Activated T-cell treated with anti-CD3 and anti-CD28 coated beads for 48 hours (primary cell): Measurements from ENCODE around the gene HIBCH.
A peak's percentile ranks its signal among the peaks of the same experiment; 100 is the strongest.
"Not testable (repeated sequence)": the region's sequence is repeated elsewhere in the genome, so short reads cannot be mapped to it uniquely, and the experiment has no call there.

Experiments
- DNase-seq: peaks from one replicate; pipeline ENCODE4 v3.0.0-alpha.2; 2020; ENCODE audit warnings: low read depth

The HIBCH gene

DNA sequence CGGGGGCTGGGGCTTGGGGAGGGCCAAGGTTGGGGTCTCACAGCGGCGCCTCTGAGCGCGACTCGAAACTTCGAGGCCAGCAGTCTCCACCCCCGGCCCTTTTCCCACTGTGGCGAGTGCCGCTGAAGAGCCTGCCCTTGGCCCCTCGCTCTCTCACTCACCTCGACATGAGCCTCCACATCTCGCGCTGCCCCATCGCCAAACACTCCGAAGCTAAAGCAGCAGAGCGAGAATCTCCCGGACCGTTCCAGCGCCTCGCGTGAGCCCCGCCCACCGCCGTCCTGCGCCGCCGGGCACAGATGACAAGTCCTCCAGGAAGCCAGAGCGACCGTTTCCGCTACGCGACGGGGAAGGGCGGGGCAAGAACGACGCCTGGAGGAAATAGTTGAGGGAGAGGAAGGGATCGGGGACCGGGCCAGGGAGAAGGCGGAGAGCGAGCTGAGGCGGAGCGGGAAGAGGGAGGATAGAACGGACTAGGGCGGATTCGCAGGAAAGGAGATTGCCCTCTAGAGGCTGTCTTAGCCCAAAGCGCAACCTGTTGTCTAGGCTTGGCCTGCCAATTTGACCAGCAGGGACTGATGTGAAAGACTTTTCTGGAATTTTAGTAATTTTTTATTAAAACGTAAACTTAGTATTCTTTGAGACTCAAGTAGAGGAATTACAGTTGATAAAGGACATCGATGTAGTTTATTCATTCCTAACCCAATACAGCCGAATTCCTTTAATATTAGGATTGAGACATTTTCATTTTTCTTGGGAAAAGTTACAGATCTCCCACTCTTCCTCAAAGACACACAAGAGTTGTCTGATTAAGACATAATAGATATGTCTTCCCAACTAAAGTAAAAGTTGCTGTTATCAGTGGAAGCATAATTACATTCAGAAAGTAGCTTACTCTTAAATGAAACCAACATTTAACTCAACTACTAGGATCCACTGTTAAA, at the start of gene HIBCH:
Gene HIBCH, minus strand, starts transcription at position 272 of the 944 bp plus-strand sequence. Its CDS starts 76 bp downstream, at position 196.
- peak; percentile 93 for DNase-seq

DNA sequence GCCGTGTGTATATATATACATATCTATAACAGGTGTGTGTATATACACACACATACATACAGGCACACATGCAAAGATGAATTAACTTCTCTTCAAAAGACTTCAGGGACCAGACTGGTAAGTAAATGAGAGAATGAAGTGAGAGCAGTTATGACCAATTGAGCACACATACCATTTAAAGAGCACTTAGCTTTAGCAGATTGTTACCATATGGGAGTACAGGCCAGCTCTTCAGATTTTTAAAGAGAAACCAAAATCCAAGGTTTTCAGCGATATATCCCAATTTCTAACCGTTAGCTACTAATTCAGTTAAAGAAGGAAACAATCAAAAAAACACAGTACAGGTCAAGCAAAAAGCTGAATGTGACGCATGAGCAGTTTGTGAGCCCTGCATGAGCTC, 47.5 kb upstream of the HIBCH start:
- no peak for DNase-seq

- no peak for DNase-seq
Observed at GRCh38 chr2:190366248-190366753, 46.7 kb upstream of the HIBCH start.

DNA sequence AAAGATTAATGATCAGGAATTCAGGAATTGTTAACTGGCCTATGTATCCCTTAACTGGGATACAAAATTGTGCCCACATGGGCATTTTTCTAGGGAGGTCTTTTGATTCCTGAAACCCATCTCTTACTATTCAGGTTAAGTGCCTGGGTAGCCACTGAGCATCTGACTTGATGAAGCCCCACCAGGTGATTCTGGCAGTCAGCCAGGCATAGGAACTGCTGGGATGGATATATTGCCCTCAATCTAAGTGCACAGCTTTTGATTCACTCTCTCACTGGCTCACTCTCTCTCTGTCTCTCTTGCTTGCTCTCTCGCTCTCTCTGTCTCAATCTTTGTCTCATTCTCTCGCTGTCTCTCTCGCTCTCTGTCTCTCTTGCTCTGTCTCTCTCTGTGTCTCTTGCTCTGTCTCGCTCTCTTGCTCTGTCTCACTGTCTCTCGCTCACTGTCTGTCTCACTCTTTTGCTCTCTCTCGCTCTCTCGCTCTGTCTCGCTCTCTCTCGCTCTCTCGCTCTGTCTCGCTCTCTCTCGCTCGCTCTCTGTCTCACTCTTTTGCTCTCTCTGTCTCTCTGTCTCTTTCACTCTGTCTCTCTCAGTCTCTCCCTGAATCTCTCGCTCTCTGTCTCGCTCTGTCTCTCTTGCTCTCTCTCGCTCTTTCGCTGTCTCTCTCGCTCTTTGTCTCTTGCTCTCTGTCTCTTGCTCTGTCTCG, 46.0 kb upstream of the HIBCH start:
- no peak for DNase-seq

DNA sequence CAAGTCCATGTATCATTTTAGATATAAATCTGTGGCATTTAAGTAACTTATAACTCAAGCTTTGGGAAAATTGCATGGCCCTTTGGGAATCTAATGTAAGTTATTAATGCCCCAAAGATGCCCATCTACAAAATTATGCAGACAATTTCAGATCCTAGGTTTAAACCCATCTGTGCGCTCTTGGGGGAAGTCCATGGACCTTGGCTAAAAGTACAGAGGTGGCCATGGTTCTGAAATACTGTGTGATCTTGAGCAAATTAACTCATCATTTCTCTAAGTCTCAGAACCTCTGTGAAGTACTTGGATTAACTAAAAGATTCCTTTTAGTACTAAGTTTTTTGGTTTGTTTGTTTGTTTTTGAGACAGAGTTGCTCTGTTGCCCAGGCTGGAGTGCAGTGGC, 43.3 kb upstream of the HIBCH start:
- DNase-seq = no peak

- no peak for DNase-seq
Observed at GRCh38 chr2:190361572-190361971, 41.9 kb upstream of the HIBCH start.

GRCh38 chr2:190360965-190361364, 41.3 kb upstream of the HIBCH start:
- DNase-seq = no peak

GRCh38 chr2:190360561-190360960, 40.9 kb upstream of the HIBCH start:
- no peak for DNase-seq

- DNase-seq = not testable (repeated sequence)
Observed at GRCh38 chr2:190358655-190359448, 39.2 kb upstream of the HIBCH start.

GRCh38 chr2:190357600-190357999, 38.0 kb upstream of the HIBCH start:
- no peak for DNase-seq

GRCh38 chr2:190355968-190356644, 36.5 kb upstream of the HIBCH start:
- no peak for DNase-seq

GRCh38 chr2:190354003-190354690, 34.5 kb upstream of the HIBCH start:
- no peak for DNase-seq

GRCh38 chr2:190353537-190353899, 33.9 kb upstream of the HIBCH start:
- DNase-seq = no peak

DNA sequence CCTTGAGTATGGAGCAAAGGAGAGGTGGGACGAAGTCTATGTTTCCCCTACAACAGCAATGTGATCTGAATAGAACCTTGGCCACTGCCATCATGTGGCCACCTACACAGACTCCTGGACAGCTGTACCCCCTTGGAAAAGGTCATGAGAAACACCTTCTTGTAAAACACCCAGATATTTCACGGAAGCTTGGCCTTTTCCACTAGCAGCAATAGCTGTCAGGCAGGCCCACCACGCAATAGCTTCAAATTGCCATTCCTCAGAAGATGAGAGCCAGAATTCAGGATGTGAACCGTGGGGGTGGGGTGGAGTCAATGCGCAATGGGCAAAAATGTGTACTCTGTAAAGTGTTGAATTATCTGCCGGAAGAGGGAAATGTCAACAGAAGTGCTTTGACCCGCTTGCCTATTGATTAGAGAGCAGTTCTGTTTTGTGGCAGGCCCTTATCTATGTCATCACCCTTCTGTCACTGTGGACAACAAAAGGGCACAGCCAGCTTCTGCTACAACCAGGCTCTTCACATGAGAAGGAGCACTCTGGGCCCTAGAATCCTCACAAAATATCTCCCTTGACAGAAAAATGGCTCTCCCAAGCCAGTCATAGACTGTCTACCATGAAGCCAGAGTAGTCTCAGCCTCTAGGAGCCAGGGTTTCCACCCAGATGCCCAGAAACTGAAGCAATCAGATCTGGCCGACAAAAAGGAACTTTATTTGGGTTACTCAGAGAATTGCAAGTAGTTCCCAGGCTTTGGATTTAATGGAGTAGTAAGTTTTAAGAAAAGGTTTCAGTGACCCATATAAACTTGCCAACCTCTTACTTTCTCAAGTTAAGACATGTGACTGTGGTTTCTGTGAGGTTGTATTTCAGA, 33.3 kb upstream of the HIBCH start:
- no peak for DNase-seq

GRCh38 chr2:190351955-190352354, 32.3 kb upstream of the HIBCH start:
- DNase-seq = no peak

- DNase-seq = no peak
Observed at GRCh38 chr2:190350371-190350770, 30.7 kb upstream of the HIBCH start.

- no peak for DNase-seq
Observed at GRCh38 chr2:190344276-190344827, 24.7 kb upstream of the HIBCH start.

DNA sequence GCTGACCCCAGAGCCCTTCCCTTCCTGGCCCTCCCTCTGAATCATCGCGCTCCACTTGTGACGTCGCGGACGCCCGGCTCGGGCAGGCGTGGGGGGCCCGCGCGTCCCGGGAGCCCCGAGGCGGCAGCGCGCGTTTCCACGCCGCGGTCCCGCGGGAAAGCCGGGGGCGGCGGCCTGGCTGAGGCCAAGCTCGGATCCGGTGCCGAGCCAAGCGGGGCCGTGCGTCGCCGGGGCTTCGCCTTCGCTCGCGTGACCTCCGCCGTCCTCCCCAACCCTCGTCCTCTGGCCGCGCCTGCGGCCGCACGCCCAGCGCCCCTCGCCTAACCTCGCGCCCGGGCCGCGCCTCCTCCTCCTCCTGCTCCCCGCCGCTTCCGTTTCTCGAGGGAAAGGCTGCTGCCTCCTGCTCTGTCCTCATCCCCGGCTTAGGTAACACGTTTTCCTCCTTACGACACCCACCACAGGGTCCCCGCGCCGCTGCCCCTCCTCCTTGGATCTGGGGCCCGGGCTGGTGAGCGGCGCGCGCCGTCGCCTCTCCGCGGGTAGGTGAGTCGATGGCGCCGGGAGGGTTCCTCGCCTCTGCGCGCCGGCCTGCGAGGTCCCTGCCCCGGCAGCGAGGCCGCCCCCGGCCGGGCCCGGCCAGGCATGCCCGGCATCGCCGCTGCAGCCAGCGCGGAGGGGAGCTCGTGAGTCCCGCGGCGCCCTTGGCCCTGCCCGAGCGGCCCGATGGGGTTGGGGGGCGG, 24.1 kb upstream of the HIBCH start, which contains the start of gene INPP1:
Gene INPP1, plus strand, starts transcription at position 54 of the 740 bp plus-strand sequence. CDS start 16,514 bp downstream, outside the sequence.
- DNase-seq = peak; percentile 40

- DNase-seq = no peak
Observed at GRCh38 chr2:190343089-190343535, 23.5 kb upstream of the HIBCH start.
